IPS-NIHi11 (cell line): ENCODE data around the gene RTN4R.
"Not testable (repeated sequence)": the region's sequence is repeated elsewhere in the genome, so short reads cannot be mapped to it uniquely, and the experiment has no call there.

Source experiments
- DNase-seq: peaks from one replicate; pipeline ENCODE4 v3.0.0; 2012; ENCODE audit warnings: mixed read lengths, low spot score

RTN4R gene

DNA sequence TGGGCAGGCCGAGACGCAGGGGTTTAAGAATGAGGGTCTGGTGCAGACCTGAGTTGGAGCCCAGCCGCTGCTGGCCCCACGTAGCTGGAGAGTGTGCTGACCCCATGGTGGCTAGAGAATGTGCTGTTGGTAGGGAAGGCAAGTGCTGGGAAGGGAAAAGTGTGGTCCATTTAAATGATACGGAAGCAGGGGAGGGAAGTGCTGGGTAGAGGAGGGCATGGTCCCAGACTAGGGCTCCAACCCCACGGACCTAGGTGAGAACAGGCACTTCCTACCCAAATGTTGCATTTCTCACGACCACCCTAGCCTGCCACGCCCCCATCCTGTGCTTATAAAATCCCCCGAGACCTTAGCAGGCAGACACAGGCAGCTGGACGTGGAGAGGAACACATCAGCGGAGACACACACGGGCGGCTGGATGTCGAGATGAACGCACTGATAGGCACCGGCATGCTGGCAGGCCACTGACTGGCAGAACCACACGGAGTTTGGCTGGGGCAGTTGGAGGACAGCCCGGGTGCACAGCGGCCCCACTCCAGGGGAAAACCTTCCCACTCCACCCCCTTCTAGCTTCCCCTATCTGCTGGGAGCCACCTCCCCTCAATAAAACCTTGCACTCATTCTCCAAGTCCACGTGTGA, 18.8 kb upstream of the RTN4R start:
- DNase-seq: not testable (repeated sequence)

DNA sequence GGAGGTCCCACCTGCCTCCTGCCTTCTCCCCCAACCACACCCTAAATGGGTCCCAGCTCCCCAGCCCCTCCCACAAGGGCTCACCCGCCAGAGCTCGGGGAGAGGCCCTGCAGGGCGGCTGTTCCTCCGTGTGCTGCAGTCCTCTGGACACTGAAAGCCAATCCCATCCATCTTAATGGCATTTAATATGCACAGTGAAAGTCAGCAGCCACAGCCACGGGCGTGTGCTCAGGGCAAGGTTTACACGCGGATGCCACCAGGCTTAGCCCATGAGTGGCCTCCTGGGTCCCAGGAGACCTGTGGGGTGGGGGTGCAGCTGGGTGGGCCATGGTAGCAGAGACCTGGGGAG, 18.2 kb upstream of the RTN4R start:
- not testable (repeated sequence) for DNase-seq

DNA sequence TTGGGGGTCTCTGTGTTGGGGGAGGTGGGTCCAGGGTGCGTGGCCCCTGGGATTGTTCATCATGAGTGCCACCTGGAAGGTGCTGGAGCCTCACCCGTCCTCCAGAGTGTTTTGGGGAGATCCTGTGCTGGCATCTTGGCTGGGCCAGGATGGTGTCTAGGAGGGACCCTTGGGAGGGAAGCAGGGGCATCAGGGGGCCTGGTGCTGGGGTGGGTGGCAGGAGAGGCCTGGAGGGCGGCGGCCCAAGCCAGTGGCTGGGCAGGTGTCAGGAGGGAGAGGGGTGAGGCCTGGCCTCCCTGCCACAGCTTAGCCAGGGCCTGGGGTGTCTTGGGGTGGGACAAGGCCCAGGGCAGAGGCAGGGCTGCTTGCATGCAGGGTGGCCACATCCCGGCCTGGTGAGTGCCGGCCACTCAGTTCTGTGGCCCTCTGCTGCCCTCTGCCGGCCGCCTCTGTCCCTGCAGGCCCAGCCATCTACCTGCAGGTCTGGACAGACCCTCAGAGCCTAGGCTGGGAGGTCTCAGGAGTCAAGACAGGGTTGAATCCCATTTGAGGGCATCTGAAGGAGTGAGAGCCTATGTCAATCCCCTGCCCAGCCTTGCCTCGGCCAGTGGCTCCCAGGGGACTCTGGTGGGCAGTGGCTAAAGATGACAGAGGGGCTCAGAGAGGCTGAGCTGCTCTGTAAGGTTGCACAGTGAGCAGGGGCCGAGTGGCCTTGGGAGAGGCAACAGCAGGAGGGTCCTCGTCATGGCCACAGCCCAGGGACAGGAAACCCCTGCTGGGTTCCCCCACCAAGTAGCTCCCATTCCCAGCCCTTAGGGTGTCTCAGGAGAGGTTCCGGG, 17.6 kb upstream of the RTN4R start:
- DNase-seq: peak; percentile 82

DNA sequence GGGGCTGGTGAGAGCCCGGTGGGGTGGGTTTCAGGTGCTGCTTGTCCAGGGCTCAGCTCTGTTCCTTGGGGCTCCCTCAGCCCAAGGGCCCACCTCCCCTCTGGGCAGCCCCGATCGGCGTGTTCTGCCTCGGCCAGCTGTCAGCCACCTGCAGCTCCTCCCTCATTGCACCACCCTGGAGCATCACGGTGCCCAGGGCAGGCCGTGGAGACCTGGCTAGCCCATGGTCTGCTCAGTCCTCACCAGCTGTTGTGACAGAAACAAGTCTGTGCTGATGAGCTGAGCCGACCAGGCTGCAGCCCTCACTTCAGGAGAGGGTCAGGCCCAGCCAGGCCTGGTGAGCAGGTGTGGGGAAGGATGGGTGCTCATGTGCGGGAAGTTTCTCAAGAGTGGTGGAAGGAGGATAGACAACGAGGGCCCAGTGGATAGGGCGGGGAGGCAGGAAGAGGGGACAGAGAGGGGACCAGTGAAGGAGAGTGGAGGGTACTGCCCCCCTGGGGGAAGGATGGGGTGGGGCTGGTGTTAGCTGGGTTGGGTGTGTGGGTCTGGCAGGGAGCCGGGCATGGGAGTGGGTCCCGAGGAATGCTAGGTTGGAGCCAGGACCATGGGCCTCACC, 16.5 kb upstream of the RTN4R start:
- DNase-seq: no peak

DNA sequence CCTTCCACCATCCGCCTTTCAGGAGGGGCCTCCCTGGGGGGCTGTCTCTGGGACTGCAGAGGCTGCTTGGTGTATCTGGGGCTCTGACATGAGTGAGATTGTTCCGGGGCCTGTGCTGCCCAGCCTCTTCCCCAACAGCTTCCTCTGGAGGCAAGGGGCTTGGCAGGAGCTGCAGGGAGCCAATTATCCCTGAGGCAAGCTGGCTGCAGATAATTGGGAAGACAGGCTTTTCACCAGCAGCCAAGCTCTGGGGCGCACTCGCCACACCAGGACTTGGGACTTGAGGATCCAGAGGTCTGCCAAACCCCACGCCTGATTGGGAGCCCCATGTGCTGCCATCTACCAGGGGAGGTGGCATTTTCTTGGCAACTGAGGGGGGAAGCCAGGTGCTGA, 15.6 kb upstream of the RTN4R start:
- DNase-seq: no peak

DNA sequence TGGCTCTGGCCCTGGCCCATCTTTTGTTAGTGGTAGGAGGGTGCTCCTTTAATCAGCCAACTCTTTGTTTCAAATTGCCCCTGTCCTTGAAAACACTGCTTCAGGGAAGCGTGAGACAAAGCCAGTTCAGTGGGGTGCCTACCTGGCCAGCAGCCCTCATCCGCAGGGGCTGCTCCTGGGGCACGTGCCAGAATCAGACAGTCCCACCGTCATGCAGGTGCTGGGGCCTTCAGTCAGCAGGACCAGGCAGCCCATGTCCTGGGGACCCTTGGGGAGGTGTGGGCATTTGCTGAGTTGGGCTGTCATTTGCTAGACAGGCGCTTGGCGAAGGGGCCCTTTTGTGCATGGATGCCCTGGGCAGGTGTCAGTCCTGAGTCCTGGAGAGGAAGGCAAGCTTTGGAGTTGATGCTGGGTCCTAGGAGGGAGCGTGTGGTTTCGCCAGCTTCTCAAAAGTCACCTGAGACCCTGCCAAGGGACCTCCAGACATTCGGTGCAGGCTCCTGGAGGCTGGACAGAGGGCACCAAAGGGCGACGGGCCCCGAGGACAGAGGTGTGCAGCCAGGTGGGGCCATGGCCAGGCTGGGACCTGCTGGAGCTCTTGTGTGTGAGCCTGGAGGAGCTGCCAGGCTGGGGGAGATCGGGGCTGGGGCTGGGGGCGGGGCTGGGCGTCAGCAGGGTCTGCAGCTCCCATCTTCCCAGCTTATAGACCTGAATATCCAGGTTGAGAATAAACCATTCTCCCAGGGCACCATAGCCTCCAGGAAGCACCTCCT, 15.0 kb upstream of the RTN4R start:
- no peak for DNase-seq

DNA sequence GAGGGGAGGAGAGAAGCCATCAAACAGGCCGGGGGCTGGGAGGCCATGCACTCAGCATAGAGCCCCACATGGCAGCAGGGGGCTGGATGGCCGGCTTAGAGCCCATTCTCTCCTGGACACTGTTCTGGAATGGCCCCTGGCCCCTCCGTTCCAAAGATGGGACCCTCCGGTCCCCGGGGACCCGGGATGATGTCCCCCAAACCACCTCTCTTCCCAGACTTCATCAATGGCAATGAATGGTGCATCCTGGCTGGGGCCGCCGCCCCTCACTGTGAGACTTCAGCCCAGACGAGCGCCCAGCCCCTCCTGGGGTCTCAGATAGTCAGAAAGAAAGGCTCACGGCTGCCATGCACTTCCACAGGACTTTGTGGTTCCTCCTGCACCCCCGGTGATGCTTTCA, 13.8 kb upstream of the RTN4R start:
- DNase-seq: no peak

DNA sequence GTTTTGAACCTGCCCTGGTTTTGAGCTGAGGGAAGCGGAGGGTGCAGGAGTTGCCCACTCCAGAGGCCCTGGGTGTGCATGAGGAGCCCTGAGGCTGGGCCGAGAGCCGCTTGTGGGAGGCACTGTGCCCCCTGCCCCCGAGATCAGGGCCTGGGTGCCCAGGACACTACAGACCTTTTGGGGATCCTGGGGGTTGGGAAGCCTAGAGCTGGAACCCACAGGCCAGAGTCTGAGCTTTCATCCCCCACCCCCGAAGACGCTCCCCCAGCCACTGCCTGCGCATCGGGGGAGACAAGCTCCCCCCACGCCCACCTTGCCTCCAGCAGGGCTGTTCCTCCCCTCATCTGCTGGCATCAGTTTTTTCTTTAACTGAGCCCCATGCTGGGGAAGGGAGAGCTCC, 13.4 kb upstream of the RTN4R start:
- DNase-seq: not testable (repeated sequence)

DNA sequence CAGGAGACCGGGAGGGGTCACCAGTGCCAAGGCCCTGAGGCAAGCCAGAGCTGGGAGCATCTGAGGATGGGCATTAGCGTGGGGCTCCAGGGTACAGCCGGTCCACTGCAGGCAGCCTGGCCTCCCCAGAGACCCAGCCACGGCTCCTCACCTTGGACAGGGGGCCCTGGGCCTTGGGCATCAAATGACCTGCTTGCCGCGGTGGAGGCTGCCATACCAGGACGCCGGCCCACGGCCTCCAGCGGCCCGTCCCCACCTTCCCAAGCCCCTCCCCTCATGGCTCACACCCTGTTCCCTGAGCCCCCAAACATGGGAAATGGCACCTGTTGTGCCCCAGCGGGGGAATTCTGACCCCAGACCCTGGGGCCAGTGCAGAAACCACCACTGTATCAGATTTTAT, 12.7 kb upstream of the RTN4R start:
- DNase-seq: no peak

DNA sequence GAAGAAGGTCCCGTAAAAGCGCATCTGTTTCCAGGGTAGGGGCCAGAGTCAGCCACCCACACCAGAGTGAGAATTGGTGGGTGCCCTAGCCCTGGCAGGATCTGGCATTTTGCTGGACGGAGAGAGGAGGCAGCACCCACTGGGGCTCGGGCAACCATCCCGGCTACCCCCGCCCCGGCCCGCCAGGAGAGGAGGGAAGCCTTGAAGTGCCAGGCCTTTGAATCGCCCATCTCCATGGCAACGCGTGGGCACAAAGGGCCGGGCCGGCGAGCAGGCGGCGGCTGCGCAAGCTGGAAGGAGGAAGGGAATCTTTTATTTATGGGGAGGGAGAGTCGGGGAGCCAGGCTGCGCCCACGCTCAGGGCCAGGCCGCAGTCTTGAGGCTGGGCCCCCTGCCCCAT, 12.0 kb upstream of the RTN4R start:
- DNase-seq: not testable (repeated sequence)

DNA sequence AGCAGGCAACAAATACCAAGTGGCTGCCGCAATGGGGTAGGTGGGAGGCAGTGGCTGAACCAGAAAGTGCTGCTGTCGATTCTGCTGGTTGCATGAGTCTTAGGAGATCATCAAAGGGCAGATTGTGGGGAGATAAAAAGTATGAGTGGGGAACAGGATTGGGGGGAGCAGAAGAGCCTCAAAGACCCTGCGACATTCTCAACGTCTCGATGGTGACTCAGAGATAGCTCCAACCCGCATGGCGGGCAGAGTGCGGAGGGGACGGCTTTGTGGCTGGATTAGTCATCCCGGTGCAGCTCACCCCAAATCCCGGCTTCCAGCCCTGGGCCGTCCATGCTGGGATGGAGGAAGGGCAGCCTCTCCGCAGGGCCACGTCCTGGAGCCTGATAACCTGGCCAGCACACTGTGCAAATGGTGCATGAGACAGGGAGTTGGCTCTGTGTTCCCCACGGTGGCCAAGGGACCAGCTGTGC, 11.6 kb upstream of the RTN4R start:
- no peak for DNase-seq

DNA sequence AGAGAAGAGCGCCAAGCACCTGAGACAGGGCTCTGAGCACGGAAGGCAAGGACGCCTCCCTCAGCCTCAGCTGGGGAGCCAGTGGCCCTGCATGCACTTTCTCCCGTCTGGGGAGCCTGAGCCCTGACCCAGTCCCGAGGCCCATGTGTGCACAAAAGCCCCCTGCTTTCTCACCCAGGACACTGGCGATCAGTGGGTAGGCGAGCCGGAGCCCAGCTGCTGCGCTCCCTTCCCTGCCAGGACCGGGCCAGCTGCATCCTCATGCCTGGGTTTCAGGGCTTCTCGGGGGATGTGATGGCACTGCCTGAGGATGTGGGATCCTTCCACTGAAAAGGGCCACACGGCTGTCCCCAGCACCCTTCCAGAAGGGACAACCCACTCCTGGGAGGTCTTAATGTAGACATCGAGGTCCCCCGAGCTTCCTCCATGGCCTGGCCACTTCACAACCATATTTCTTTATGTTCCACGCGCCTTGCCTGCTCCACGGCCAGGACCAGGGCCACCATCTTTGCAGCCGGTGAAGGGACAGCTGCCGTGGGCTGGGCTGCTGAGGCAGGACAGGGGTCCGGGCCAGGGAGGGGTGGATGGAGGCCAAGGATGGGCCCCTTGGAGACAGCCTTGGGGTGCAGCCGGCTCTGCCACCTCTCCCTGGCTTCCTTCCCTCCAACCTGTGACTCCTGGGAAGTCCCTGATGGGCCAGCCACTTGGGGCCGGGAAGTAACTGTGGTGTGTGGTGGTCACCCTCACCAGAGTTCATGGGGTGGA, 10.8 kb upstream of the RTN4R start:
- not testable (repeated sequence) for DNase-seq

DNA sequence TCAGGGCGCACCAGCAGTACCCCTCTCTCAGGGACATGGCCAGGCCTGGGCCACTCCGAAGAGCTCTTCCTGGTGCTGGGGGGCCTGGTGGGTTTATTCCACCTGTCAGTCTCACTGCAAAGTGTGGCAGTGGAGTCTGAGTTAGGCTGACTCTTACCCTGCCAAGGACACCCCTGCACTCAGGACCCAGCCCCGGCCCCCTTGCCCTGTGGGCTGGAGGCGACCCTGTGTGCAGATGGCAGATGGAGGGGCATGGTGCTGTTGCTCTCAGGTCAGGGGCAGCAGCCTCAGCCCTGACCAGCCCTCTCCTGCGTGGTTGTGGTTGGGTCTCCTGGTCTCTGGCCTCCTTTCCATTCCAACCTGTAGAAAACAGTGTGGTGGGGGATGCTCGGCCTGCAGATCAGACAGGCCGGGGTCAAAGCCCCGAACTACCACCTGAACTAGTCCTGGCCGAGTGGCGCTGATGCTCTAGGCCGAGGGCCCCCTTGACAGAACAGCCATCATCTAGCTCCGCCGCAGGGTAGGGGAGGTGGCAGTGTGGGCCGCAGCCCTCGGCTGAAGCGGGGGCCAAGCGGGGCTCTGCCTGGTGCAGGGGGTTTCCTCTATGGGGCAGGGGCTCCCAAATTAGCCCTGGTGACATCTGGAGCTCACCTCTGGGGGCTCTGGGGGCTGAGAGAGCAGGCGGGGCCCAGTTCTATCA, 10.0 kb upstream of the RTN4R start:
- DNase-seq: not testable (repeated sequence)

DNA sequence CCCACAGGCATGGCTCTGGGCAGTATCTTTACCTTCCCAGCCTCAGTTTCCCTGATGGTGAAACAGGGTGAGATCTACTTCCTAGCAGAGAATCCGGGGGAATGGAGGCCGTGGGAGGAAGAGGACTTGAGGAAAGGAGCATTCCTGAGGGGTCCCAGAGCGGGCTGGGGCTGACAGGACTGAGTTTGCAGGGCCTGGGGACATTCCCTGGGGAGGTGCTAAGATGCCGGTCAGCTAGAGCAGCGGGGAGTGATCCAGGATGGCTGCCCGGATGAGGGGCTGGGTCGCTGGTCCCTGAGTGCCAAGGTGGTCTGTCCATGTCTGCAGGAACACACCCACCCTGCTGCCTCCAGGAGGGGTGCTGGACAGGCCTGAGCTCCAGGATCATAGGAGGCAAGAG, 8.3 kb upstream of the RTN4R start:
- DNase-seq: no peak

DNA sequence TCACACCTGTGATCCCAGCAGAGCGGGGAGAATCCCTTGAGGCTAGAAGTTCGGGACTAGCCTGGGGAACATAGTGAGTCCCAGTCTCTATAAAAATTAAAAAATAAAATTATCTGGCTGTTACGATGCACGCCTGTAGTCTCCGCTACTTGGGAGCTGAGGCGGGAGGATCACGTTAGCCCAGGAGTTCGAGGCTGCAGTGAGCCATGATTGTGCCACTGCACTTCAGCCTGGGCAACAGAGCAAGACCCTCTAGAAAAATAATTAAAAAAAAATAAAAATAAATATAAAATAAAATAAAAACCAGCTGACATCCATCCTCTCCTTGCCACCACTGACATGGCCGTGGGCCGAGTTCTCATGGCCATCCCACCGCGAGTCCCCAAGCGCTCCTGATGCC, 7.7 kb upstream of the RTN4R start:
- no peak for DNase-seq

DNA sequence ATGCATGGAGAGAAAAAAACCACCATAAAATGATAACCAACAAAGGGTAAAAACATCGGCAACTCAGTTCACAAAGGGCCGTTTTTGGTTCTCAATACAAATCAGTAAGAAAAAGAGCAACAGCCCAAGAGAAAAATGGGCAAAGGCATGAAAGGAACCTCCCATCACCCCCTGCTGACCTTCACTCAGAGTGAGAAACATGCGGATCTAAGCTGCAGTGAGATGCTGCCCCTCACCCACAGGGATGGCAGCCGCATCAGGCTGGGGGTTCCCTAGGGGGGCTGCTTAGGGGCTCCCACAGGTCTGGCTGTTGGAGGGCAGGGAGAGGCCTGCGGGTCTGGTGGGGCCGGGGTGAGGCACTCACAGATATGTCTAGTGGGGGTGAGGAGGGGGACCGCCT, 7.2 kb upstream of the RTN4R start:
- DNase-seq: not testable (repeated sequence)

DNA sequence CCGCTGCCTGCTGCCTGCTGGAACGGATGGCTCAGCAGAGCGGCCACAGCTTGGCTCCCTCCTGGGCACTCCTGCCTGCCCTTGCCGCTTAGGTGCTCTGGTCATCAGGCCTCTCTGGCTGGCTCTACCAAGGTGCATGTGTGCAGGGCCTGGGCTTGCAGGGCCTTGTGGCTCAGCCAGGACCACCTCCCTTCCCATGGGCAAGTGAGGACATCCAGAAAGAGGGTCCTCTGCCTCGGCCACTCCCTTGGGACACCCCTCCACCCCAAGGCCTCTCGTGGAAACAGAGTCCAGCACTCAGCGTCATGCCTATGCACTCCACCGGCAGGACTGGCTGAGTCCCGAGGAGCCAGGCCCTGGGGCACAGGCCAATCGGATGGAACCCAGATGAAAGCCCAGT, 6.3 kb upstream of the RTN4R start:
- DNase-seq: not testable (repeated sequence)

DNA sequence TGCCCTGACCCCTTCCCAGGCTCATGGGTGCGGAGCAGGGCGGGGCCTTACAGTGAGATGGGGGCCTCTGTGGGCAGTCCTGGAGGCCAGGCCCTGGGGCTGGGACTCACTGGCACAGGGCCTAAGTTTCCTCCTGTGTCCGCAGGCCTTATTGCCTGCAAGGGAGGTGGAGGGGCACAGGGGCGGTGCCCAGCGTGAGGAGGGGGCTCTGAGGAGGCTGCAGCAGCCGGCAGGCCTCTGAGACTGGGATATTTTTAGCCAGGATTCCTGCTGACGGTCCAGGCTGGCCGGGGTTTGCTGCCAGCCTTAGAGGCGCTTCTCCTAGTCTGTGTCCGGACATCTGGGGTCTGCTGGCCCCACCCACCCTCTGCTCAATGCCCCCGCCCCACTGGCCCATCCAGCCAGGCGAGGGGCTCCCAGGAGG, 5.7 kb upstream of the RTN4R start:
- DNase-seq: no peak

DNA sequence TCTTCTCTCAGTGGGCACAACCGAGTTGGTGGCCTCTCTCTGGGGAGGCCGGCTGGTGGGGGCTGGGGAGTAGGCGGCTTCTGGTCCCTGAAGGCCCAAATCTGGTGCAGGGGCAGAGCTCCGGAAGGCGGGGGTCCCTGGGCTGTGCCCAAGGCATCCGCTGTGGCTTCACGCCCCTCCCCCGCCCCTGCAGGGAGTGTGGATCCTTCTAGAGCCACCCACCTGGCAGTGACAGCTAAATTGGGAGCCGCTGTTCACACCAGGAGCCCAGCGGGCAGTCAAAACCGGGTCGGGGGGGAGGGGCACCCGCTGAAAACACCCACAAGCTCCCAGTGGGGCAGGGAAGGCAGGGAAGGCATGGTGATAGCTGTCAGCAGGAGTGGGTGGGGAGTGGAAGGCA, 4.6 kb upstream of the RTN4R start:
- DNase-seq: no peak

DNA sequence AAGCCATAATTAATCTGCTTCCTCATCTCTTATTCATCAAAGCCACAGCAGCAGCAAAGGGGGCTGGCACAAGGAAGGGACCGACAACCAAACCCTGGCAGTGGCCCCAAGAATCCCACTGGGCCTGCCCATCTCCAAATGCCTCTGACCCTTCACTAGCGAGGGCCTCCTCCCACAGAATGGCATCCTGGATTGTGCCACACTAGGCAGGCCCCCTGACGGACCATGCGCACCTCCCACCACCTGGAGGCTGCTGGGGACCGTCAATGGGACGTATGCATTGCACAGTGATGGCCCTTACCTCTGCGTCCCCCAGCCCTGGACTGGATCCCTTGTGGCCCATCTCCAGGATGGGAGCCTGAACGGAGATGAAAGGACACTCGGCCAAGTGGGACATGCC, 4.1 kb upstream of the RTN4R start:
- DNase-seq: no peak
